ENCODE results near the gene CDC20.

Gene CDC20

GRCh38 chr1:43358746-43359693, at the start of gene CDC20:
Gene CDC20, plus strand, starts transcription at chr1:43358981. Its CDS starts 235 bp downstream, at chr1:43359216.
- DNase-seq = peak; percentile 59

- no peak for DNase-seq
Measured at GRCh38 chr1:43309405-43310025, 49.3 kb upstream of the CDC20 start.

DNA sequence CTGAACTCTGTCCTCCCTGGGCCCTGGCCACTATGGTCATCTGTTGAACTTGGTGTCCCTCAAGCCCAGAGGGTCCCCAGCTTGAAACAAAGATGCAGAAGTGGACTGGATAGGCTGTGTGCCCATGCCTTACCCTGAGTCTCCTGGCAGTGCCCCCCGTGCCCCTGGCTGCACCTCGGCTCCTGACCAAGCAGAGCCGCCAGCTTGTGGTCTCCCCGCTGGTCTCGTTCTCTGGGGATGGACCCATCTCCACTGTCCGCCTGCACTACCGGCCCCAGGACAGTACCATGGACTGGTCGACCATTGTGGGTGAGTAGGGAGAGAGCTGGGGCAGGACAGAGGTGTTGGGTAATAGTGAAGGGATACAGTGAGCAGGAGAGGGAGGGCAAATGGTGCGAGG, 47.3 kb upstream of the CDC20 start:
- no peak for DNase-seq

DNA sequence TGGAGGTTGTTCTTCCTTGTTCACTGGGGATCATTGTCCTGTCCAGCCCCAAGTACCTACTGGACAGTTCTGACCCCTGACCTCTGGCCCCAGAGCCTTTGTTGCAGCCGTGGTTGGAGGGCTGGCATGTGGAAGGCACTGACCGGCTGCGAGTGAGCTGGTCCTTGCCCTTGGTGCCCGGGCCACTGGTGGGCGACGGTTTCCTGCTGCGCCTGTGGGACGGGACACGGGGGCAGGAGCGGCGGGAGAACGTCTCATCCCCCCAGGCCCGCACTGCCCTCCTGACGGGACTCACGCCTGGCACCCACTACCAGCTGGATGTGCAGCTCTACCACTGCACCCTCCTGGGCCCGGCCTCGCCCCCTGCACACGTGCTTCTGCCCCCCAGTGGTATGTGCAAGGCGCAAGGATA, 46.6 kb upstream of the CDC20 start:
- DNase-seq = no peak

DNA sequence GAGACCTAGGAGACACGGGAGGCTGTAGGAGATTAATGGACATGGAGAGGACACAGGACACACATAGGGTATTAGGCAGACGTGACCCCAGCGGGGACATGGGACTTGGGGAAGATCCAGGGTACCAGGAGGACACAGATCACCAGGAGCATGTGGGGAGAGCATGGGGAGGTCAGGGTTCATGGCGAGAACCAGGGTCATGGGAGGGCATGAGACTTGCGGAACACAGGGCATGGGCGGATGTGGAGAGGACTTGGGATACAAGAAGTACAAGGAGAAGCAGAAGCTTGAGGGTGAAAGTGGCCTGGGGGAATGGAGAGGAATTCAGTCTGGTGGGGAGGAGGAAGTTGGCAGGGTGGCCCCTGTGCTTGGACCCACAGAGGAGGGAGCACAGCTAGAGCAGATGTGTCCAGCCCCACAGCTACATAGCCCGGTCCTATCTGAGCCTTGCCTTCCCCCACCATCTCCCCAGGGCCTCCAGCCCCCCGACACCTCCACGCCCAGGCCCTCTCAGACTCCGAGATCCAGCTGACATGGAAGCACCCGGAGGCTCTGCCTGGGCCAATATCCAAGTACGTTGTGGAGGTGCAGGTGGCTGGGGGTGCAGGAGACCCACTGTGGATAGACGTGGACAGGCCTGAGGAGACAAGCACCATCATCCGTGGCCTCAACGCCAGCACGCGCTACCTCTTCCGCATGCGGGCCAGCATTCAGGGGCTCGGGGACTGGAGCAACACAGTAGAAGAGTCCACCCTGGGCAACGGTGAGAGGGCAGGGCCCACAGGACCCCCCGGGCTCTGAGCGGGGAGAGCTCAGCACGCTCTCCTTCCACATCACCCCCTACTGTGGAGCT, 45.9 kb upstream of the CDC20 start:
- DNase-seq = no peak

GRCh38 chr1:43313771-43314170, 45.0 kb upstream of the CDC20 start:
- DNase-seq = no peak

GRCh38 chr1:43314233-43314632, 44.5 kb upstream of the CDC20 start:
- DNase-seq = no peak

- DNase-seq = no peak
Measured at GRCh38 chr1:43315481-43315880, 43.3 kb upstream of the CDC20 start.

DNA sequence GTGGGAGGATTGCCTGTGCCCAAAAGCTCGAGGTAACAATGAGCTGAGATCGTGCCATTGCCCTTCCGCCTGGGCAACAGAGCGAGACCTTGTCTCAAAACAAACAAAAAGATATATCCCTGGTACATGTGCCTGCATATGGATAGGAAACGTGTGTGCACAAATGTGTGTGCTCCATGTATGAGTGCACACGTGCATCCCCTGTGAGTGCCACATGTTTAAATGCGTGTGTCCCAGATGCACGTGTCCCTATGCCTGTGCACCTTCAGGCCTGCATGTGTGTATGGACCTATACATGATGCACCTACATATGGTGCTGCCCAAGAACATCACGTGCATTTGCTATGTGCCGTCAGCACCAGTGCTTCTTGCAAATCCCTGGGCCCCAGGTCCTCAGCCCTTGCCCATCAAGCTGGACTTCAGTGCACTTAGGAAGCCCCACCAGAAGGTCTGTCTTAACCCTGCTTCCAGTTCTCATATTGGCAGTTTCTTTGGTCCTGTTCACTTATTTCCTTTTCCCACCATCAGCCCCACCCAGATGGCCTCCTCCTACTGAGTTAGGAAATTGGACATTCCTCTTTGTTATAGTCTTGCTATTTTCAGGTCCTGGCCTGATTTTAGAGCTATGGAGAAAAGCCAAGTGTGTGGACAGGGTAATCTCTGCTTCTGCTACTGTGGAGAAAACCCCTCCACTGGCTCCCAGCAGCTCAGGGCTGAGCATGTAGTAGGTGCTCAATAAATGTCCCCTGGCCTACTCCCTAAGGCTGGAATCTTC, 42.6 kb upstream of the CDC20 start:
- DNase-seq = no peak

- no peak for DNase-seq
Measured at GRCh38 chr1:43316738-43317520, 41.9 kb upstream of the CDC20 start.

- DNase-seq = no peak
Measured at GRCh38 chr1:43317817-43318471, 40.8 kb upstream of the CDC20 start.

- DNase-seq = no peak
Measured at GRCh38 chr1:43318831-43319230, 40.0 kb upstream of the CDC20 start.

DNA sequence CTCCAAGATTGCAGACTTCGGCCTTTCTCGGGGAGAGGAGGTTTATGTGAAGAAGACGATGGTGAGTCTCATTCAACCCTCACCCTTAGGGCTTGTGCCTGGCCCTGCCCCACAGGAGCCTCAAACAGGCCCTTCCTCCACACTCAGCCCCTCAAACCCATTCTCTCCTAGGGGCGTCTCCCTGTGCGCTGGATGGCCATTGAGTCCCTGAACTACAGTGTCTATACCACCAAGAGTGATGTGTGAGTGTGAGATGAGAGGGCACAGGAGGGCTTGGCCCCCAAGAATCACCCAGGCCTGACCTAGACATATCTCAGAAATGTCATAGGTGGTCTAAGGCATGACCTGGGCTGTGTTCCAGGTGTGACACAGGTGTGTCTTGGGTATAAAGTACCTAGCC, 39.5 kb upstream of the CDC20 start:
- no peak for DNase-seq

- no peak for DNase-seq
Measured at GRCh38 chr1:43319766-43320165, 39.0 kb upstream of the CDC20 start.

DNA sequence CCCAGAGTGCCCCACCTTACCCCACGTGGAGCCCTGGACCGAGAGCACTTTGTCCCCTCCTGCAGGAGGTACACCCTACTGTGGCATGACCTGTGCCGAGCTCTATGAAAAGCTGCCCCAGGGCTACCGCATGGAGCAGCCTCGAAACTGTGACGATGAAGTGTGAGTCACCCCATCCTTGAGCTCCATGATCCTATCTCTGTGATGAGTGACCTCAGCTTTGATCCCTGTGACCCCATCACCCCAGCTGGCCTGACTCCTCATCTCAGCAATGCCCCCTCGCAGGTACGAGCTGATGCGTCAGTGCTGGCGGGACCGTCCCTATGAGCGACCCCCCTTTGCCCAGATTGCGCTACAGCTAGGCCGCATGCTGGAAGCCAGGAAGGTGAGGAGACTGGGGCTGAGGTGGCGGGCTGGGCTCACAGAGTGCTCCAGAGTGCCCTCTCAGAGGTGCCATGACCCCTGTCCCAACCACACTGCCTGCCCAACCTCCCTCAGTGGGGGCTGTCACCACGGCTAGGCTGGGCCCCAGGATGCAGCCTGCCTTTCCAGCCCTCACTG, 37.4 kb upstream of the CDC20 start:
- DNase-seq = no peak

GRCh38 chr1:43322506-43322905, 36.3 kb upstream of the CDC20 start:
- DNase-seq = no peak

DNA sequence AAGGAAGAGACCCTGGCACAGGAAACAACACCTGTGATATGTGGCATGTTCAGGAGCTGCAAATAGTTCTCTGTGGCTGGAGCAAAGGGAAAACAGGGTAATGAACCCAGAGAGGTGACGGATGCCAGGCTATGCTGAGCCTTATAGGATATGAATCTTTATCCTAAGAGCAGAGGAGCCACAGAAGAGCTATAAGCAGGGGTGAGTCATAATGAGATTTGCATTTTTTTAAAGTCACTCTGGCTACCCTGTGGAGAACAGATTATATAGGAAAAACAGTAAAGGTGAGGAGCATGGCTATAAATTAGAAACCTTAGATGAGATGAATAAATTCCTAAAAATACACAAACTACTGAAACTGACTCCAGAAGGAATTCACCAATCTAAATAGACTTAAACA, 34.0 kb upstream of the CDC20 start:
- no peak for DNase-seq

DNA sequence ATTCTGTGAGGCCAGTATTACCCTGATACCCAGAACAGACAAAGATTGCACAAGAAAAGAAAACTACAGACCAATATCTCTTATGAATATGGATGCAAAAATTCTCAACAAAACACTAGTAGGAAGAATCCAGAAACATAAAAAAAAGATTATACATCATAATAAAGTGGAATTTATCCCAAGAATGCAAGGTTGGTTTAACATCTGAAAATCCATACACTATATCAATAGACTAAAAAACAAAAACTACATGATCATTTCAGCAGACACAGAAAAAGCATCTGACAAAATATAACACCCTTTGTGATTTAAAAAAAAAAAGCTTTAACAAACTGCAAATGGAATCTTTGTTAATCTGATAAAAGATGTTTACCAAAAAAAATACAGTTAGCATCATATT, 33.4 kb upstream of the CDC20 start:
- DNase-seq = no peak

DNA sequence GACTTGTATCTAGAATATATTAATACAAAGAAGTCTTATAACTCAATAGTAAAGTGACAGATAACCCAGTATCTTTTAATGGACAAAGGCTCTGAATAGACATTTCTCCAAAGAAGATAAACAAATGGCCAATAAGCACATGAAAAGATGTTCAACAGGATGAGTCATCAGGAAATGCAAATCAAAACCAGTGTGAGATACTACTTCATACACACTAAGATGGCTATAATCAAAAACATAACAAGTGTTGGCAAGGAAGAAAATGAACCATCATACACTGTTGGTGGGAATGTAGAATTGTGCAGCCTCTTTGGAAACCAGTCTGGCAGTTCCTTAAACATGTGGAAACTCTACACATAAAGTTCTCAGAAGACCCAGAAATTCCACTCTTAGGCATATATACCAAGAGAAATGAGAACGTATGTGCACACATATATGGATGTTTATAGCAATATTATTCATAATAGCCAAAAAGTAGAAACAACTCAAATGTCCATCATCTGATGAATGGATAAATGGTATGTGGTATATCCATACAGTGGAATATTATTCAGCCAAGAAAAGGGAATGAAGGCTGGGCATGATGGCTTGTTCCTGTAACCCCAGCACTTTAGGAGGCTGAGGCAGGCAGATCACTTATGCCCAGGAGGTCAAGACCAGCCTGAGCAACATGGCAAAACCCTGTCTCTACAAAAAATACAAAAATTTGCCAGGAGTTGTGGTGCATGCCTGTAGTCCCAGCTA, 31.1 kb upstream of the CDC20 start:
- no peak for DNase-seq
